NCI-H2081 treated with DMSO at 0.1 percent for 48 hours (cell line): ENCODE data around the gene LTBP1.

Experiments
- DNase-seq: peaks from one replicate; lab custom pipeline; 2025; lab: John Stamatoyannopoulos, UW

LTBP1 gene

GRCh38 chr2:33316328-33316727 is 369.6 kb downstream of the LTBP1 start:
- DNase-seq = no peak

DNA sequence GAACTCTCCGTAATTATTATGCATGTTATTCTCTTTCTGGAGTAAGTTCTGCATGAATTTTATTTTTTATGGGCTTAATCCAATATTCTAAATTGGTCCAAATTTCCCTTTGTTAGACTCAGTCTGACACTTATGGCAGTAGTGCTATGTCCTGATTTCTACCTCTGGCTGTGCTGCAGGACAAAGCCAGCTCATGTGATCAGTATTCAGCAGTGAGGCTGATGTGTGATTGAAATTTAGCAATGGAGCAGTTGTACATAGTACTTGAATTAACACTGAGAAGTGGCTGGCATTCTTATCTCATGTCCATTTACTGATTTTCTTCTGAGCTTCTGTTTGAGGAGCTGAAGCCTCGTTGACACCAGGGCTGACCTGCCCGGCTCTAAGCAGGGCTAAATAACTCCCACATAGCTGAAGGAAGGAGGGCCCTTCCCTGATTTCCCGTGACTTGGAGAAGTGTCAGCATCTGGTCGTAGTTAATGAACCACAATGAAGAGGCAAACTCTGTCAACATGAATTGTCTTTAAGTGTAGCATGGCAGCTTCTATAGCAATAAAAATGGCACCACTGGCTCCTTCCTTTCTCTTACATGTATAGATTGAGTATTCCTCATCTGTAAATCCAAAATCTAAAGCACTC is 370.7 kb downstream of the LTBP1 start:
- no peak for DNase-seq

DNA sequence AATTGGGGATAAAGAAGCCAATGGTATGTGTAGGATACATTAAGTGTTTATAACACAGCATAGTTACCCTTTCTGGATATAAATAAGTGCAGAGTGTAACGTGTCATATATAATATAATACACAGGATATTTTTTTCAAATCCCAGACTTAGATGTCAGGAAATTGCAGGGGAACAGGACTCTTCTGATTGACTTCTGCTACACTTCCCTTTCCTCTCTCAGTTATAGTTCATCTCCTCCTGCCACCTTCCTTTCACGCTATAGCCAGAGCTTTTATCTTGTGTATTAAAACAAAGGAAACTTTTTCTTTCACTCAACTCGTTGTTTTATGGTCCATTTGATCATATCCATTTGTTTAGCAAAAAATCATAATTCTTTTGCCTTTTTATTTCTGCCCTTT is 371.7 kb downstream of the LTBP1 start:
- no peak for DNase-seq

DNA sequence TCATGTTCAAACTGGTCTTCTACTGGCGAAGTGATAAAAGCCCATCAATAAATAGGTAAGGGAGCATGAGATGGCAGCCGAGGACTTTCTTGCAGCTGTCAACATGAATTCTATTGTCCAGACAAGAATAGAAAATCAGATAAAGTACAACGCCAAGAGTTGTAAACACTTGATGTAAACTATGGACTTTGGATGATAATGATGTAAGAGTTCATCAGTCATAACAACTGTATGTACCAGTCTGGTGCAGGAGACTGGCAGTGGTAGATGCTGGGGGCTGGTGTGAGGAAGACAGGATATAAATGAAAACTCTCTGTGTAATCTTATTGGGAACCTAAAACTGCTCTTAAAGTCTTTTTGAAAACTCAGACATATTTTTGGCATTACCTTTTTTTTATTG is 373.8 kb downstream of the LTBP1 start:
- no peak for DNase-seq

DNA sequence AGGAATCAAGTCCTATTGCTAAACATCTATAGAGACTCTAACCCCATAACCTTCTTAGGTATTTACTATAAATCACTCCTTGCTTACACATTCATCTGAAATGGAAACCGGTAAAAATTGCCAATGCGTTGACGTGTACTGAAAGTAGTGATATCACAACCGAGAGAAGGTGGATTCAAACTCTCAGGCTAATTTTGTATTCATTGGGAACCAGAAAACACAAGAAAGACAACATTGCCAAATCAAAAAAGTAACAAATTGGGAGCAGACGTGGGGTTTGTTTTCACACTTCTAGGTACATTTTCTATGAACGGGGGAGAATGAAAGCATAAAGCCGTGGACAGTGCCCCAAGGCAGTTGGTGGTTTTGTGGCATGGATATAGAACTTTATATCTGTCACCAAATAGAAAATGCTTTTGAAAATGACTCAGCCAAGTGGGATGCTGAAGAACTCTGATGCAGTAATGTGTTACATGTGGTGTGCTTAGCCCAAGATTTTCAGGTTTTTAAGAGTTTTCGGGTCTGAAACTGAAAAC is 374.6 kb downstream of the LTBP1 start:
- DNase-seq = no peak

DNA sequence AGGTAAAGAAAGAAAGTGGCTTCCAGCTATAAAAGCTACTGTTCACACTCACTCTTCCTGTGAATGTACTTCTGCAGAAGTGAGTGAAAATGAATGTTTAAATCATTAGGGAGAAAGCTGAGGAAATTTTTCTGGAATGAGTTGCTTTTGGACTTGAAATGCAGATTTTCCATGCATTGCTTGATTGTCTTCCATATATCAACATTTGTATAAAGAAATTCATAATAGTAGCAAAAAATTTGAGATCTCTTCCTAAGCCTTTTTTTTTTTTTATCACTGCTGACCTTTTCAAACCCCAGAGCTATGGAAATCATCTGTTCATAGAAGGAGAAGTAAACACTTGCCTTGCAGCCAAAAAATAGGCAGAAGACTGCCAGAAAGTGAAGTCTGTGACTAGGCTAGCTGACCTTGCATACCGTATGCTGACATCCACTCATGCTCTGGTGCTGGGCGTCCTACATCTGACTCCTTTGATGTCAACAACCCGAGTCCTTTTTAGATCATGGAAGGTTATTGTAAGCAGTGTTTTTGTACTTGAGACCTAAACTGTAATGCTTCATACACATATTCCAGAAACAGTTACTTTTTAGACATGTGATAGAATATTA is 375.2 kb downstream of the LTBP1 start:
- no peak for DNase-seq

DNA sequence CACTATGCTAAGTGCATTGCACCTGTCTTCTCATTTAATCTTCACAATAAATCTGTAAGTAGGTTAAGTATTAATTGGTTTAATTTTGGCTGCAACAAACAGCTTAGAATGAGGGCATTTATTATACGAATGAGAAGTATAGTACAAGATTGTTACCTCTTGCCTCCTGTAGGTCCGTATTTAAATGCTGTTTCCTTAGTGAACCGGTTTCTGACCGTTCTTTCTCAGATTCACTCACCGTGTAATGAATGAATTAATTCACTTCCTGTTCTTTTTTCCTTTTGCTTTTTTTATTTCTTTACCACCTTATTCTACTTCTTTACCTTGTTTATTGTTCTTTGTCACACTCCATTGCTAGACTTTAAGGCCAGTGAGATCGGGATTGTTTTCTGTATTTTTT is 375.9 kb downstream of the LTBP1 start:
- no peak for DNase-seq

DNA sequence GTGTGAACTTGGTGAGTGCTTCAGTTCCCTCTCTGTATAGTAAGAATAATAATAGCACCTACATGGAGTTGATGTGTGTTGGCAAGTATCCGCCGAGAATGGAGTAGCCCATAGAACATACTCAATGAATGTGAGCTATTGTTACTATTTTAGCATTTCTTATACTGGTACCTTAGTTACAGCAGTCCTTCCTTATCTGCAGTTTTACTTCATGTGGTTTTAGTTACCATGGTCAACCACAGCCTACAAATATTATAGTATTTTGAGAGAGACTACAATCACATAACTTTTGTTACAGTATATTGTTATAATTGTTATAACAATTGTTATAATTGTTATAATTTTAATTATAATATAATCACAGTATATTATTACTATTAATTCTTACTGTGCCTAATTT is 377.2 kb downstream of the LTBP1 start:
- DNase-seq = no peak

DNA sequence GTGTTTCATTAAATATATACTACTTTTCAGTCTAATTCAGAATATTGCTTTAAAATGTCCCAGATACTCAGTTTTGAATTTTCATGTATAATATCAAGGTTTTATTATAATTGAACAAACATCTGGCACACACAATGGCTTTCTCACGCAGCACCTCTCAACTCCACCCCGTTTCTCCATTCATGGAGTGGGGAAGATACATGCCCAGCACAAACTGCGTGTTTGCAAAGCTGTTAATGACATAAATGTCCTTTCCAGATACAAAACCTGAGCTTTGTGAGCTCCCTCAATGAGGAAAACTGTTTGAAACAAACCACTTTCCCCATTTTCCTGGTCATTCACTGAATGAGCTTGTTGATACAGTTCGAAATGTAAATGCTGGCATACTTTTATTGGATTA is 379.3 kb downstream of the LTBP1 start:
- DNase-seq = no peak

DNA sequence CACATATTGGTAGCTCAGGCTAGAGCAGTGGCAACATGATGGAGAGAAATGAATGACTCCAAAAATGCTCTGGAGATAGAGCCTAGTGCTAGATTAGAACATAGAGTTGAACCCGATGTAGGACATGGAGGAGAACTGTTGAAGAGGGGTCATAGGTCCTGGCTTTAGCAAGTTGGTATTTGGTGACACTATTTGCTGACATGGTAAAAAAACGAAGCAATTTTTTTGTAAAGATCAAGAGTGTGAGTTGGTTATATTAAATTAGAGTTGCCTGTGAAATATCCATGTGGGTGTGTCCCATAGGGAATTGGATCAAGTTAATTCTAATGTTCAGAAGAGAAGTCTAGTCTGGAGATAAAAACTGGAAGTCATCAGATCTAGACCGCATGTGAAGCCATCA is 386.7 kb downstream of the LTBP1 start:
- no peak for DNase-seq

DNA sequence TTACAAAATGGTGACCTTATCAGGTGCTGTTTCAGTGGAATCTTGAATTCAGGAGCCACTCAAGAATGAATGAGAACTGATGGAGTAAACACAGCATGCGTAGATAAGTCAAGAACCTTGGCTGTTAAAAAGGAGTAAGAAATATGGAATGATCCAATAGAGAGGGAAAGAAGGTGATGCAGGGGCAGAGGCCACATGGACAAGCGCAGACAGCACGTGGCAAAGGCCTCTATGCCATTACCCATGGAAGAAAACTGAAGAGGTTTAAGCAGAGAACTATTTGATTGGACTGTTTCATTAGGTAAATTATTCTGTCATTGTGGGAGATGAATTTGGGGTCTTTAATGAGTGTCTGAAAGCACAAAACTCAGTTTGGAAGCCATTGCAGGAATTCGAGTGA is 387.3 kb downstream of the LTBP1 start:
- no peak for DNase-seq

DNA sequence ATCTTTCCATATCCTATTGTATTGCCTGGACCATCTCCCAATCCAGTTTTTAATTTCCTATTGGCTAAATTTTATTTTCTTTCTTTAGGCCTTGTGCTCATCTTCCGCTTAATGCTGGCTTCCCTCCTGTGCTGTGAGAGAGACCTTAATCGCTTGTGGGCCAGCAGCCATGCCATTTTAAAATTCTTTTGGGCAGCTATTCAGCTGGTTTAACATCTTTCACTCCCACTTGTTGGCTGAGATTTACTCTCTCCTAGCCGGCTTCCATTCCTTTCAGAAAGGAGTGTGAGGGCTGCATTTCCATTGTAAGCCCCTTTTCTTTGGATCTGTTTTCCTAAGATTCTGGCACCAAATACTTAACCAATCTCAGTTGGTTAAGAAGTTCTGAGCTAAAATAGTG is 388.8 kb downstream of the LTBP1 start:
- no peak for DNase-seq

- no peak for DNase-seq
Observed at GRCh38 chr2:33336036-33336625, 389.4 kb downstream of the LTBP1 start.

- DNase-seq = no peak
Observed at GRCh38 chr2:33337385-33337960, 390.7 kb downstream of the LTBP1 start.

- no peak for DNase-seq
Observed at GRCh38 chr2:33337981-33338380, 391.2 kb downstream of the LTBP1 start.

GRCh38 chr2:33339269-33339668 is 392.5 kb downstream of the LTBP1 start:
- DNase-seq = no peak

DNA sequence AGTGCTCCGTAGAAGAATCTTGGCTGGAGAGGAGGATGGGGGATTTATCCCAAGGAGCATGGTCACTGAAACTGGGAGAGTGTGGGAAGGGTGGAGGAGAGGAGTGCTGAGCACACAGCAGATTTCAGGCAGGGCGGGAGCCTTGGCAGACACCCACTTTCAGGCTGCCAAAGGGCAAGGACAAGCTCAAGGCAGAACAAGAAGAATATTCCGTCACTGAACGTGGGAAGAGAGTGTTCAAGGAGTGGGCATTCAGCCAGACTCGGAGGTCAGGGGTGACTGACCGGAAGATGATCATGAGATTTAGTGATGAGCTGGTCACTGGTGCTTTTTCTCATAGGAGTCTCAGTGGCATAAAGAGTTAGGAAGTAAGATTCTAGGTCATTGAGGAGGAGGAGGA is 393.5 kb downstream of the LTBP1 start:
- DNase-seq = no peak

DNA sequence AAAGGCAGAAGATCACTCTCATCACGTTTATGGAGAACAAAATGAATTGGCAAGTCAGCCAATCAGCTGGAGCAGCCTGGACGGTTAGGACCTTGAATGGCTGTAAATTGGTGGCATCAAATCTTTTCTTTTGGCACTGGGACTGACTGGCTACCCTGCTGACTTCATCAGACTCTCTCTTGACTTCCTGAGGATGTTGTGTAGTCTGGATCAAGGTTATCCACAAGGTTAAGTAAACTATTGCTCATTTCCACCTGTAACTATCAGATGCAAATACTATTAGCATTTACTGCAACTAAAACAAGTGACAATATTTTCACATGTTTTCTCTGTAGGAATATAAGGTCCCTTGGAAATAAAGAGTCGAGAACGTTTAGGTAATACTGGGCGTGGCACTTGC is 395.4 kb downstream of the LTBP1 start:
- no peak for DNase-seq

DNA sequence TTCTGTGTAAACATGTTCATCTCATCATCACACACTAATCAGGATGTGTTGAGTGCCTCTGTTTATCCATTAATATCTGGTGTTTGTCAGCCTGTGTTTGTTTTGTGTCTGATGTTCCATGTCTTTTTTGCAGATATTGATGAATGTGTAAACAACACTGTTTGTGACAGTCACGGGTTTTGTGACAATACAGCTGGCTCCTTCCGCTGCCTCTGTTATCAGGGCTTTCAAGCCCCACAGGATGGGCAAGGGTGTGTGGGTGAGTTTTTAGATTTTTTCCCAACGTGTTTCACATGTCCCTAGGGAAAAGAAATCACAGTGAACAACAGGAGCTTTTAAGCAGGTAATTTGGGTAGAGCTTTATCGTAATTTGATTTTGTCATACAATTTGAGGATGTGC is 396.0 kb downstream of the LTBP1 start:
- no peak for DNase-seq

DNA sequence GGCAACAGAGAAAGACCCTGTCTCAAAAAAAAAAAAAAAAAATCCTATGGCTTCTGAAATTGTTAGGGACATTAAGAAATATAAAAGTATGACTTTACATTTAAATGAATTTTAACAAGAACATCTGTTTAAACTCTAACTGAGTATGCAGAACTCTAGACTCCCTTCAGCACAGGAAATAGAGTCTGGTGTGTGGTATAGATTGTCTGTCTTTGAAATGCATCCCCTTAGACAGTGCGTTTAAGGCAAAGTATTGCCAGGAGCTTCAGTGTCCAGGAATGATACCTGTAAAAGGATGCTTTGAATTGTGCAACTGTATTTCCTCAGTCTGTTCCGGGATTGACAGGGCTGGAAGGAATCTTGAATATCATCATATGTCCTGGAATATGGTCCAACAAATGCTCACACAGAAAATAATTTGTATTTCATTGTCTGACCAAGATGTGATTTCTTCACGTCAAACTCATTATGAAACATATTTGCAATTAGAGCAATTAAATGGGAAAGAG is 396.7 kb downstream of the LTBP1 start:
- no peak for DNase-seq

DNA sequence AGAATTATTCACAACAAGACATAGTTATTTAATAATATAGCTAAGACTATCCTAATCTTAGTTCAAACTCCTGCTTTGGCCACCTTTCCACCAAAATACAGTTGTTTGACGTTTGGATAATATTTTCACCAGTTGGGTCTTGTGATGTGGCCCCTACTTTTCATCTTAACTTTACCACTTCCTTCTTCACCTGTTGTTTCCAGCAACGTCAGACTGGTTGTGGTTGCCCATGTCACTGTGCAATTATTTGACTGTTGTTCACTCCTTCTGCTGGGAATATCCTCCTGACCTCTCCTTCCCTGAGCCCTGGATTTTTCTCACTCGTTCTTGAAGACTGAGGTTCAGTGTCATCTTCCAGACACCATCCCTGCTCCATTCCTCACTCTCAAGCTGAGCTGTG is 397.5 kb downstream of the LTBP1 start:
- no peak for DNase-seq

- no peak for DNase-seq
Observed at GRCh38 chr2:33347856-33348255, 401.1 kb downstream of the LTBP1 start.

- DNase-seq = no peak
Observed at GRCh38 chr2:33350632-33351031, 403.9 kb downstream of the LTBP1 start.
